Activated B cell treated with CpG ODN at 0.5 μM for 24 hours (primary cell): ENCODE measurements around the gene CTDP1. TPM values are rescaled to one million over a fixed set of nuclear protein-coding genes. Genes with fewer than 3 reads are reported as not detected.

Experiments
- ATAC-seq: fragments of 200-7000 bp; cut with Tn5 transposase; one replicate; pipeline ENCODE4 v1.10.0; 2021; ENCODE audit warnings: low read depth, mild to moderate bottlenecking, moderate library complexity
- CTCF ChIA-PET: fragments of 350-600 bp; sonication (Branson Sonifier 250); formaldehyde crosslinking; loops from one replicate; lab custom pipeline; 2021; ENCODE audit warnings: antibody characterized with exemption; lab: Charles Lee
- POLR2A ChIA-PET: fragments of 350-600 bp; sonication (Branson Sonifier 250); formaldehyde crosslinking; loops from one replicate; lab custom pipeline; 2021; ENCODE audit warnings: antibody characterized with exemption; lab: Charles Lee
- DNase-seq: peaks from one replicate; pipeline ENCODE4 v3.0.0; 2022
- H3K27ac Mint-ChIP-seq: one replicate; pipeline ENCODE4 v1.8.0; 2020; ENCODE audit warnings: mixed read lengths
- H3K27me3 Mint-ChIP-seq: one replicate; pipeline ENCODE4 v1.8.0; 2021; ENCODE audit warnings: mixed read lengths
- H3K36me3 Mint-ChIP-seq: one replicate; pipeline ENCODE4 v1.8.0; 2021; ENCODE audit warnings: low read depth, mixed read lengths
- H3K4me1 Mint-ChIP-seq: one replicate; pipeline ENCODE4 v1.8.0; 2021; ENCODE audit warnings: mixed read lengths
- H3K4me3 Mint-ChIP-seq: one replicate; pipeline ENCODE4 v1.8.0; 2020; ENCODE audit warnings: mild to moderate bottlenecking, mixed read lengths
- H3K9me3 Mint-ChIP-seq: one replicate; pipeline ENCODE4 v1.8.0; 2020; ENCODE audit warnings: mixed read lengths
- intact Hi-C: fragments of 100-400 bp; cut with micrococcal nuclease; formaldehyde crosslinking; loops from one replicate; pipeline ENCODE4 v1.15.1; 2024
- total RNA-seq: library from RNA; stranded (reverse); gene quantifications from 2 replicates; pipeline ENCODE4 v1.2.3, GENCODE V29; 2022
- TF ChIP-seq, protein P1 (sequence below): fragments of 200-600 bp; IDR thresholded peaks from one replicate; pipeline ENCODE4 v1.8.0; 2022; ENCODE audit warnings: antibody characterized with exemption, mild to moderate bottlenecking

CTDP1 gene
- total RNA-seq, 1 donor from 2014 or later, result 33.8 TPM

DNA sequence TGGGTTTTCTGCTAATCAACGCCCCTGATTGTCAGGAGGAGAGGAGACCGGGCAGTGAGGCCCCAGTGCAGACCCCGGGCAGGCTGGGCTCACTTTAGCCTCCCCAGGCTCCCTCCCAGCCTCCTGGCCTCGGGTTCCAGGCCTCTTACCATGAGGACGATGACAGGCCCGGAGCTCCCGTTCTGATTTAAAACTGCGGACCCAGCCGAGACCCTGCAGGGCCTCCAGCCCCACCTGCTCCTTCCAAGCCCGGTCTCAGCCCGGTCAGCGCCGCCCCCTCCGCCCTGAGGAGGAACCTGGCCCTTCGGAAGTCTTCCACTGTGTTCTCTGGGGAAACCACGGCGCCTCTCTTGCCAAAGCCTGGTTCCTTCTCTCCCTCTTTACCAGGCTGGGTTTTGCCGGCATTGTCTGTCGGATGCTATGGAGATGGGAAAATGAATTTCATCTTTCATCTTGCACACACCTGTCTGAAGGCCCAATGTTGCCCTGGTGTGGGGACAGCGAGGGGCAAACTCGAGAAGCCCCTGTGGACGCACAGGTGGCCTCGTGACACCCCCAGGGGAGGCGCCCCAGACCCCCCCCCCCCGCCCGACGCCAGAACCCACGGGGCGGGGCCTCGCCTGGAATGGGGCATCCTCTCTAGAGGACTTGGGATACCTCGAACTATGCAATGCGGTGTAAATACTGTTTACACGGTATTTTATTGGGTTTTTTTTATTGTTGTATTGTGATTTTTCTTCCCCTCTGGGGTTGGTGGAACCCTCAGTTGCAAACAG is 37.7 kb upstream of the CTDP1 start:
- no peak for DNase-seq
- TF ChIP-seq, protein P1, sequence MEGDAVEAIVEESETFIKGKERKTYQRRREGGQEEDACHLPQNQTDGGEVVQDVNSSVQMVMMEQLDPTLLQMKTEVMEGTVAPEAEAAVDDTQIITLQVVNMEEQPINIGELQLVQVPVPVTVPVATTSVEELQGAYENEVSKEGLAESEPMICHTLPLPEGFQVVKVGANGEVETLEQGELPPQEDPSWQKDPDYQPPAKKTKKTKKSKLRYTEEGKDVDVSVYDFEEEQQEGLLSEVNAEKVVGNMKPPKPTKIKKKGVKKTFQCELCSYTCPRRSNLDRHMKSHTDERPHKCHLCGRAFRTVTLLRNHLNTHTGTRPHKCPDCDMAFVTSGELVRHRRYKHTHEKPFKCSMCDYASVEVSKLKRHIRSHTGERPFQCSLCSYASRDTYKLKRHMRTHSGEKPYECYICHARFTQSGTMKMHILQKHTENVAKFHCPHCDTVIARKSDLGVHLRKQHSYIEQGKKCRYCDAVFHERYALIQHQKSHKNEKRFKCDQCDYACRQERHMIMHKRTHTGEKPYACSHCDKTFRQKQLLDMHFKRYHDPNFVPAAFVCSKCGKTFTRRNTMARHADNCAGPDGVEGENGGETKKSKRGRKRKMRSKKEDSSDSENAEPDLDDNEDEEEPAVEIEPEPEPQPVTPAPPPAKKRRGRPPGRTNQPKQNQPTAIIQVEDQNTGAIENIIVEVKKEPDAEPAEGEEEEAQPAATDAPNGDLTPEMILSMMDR, result no peak
- no peaks in the 10 kb centered on the region for H3K9me3 Mint-ChIP-seq
- ATAC-seq, result no peak
- CTCF ChIA-PET, result interaction anchor here (2.0 to 4.6 kb wide), 4 partner anchors 16 to 267 kb away, joined by 9 to 86 read pairs (median 10); no protein-coding TSS in a partner anchor
- no peak overlapping the region for H3K4me3 Mint-ChIP-seq
- POLR2A ChIA-PET, result interaction anchor here (1.6 kb wide), 1 partner anchor 263 kb away, joined by 7 read pairs; no protein-coding TSS in a partner anchor
- no peaks in the 10 kb centered on the region for H3K27me3 Mint-ChIP-seq
- H3K36me3 Mint-ChIP-seq, result no peaks in the 10 kb centered on the region
- no peak overlapping the region for H3K27ac Mint-ChIP-seq
- peaks cover 24% of the 10 kb centered on the region for H3K4me1 Mint-ChIP-seq
- intact Hi-C loops, result loop anchor here (5.0 to 10.0 kb wide), 2 partner anchors 175 to 657 kb away; no protein-coding TSS in a partner anchor

DNA sequence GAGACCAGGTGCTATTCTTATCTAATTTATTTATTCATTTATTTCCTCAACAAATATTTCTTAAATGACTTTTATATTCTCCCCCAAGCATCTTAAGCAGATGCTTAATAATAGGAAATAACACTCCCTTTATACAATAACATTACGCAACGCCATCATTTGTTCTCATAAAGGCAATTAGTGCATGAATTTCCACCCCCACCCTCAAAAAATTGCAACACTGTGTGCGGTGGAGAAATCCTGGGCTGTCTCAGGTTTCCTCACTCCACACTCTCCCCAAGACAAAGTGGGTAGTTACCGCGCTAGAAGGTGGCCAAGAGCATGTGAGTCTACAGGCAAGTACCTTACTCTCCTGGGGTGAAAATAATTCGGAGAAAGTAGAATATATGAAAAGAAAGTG is 37.0 kb upstream of the CTDP1 start:
- TF ChIP-seq, protein P1, result no peak
- Mint-ChIP-seq H3K27ac (peak overlapping the region; percentile 76), H3K36me3 (no peaks in the 10 kb centered on the region), H3K9me3 (no peaks in the 10 kb centered on the region), H3K4me1 (peaks cover 24% of the 10 kb centered on the region), H3K27me3 (no peaks in the 10 kb centered on the region), H3K4me3 (no peak overlapping the region)
- ChIA-PET POLR2A (interaction anchor here (0.6 to 1.6 kb wide), 4 partner anchors 119 to 264 kb away, joined by 3 to 7 read pairs (median 3); no protein-coding TSS in a partner anchor), CTCF (interaction anchor here (0.8 to 4.6 kb wide), 6 partner anchors 17 to 267 kb away, joined by 3 to 86 read pairs (median 10); no protein-coding TSS in a partner anchor)
- DNase-seq (no peak), ATAC-seq (no peak)
- intact Hi-C loops, result loop anchor here (5.0 to 10.0 kb wide), 2 partner anchors 175 to 658 kb away; no protein-coding TSS in a partner anchor

DNA sequence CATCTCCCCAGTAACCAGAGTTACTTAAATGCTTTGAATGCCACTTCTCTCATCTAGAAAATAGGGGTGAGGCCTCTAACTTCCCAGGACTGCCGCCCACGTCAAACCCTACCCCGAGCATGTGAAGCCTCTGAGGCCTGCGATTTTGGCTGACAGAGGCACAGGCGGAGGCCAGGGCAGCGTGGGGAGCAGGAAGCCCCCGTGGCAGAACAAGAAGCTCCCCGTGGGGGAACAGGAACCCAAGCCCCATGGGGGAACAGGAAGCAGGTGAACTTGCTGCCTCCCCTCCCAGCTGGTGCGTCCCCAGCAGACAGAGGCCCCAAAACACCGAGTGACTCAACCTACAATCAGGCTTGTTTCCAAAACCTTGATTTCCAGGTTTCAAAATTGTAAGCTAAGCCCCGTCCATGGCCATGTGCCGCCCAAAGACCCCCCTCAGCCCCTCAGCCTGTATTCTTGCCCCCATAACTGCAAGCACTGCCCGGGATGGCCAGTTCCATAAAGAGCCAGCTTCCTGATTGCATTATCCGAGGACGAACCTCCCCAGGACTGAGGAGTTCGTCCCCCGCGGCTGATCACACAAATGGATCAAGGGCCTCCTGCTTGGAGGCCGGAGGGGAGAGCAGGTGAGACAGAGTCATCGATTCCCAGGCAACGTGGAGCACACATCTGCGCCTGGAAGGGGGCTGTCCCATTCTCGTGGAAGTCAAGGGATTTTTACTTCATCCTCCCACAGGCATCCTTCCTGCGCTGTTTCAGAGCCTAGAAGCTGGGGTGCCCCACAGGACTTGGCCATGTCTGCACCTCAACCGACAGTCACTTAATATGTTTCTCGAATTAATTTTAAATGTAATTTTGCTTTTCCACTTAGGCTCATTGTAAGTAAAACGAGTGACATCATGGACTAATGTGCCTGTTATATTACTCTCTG is 36.3 kb upstream of the CTDP1 start:
- no peaks in the 10 kb centered on the region for H3K9me3 Mint-ChIP-seq
- H3K4me1 Mint-ChIP-seq, result peaks cover 24% of the 10 kb centered on the region
- DNase-seq (peak; percentile 35), ATAC-seq (peak; percentile 62)
- H3K27ac Mint-ChIP-seq, result peak overlapping the region; percentile 76
- intact Hi-C loops, result loop anchor here (5.0 to 10.0 kb wide), 2 partner anchors 176 to 659 kb away; no protein-coding TSS in a partner anchor
- TF ChIP-seq, protein P1, result no peak
- CTCF ChIA-PET, result interaction anchor here (0.8 to 4.6 kb wide), 6 partner anchors 18 to 268 kb away, joined by 3 to 86 read pairs (median 10); no protein-coding TSS in a partner anchor
- no peaks in the 10 kb centered on the region for H3K36me3 Mint-ChIP-seq
- POLR2A ChIA-PET, result interaction anchor here (0.6 to 1.6 kb wide), 6 partner anchors 19 to 266 kb away, joined by 3 to 7 read pairs (median 3); no protein-coding TSS in a partner anchor
- no peaks in the 10 kb centered on the region for H3K27me3 Mint-ChIP-seq
- peak overlapping the region; percentile 32 for H3K4me3 Mint-ChIP-seq

DNA sequence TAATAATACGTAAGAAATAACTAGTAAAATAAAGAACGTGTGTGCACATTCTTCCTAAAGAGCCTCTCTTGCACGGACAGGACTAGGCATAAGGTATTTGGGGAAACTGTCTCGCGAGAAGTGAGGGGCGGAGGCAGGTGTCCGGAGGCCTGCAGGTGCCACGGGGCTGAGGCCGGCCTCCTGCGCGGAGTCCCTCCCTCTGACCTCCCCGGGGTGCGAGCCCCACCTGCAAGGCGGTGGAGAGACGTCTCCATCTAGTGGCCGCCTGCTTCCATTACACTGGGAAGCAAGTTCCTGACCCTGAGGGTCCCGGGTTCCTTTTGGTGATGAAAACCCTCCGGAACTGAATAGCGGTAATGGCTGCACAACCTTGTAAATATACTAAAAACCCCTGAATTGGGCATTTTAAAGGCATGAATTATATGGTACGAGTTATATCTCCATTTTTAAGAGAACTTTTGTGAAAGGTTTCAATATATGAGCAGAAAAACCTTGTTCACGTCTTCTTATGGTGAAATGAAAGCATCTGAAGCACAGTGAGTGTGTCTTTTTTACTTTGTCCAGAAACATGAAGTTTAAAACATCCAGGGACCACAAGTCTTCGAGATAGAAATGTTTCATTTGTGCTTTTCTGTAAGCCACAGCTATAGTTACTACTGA is 35.5 kb upstream of the CTDP1 start:
- Mint-ChIP-seq H3K27me3 (no peaks in the 10 kb centered on the region), H3K27ac (no peak overlapping the region), H3K4me3 (no peak overlapping the region), H3K36me3 (no peaks in the 10 kb centered on the region), H3K9me3 (no peaks in the 10 kb centered on the region), H3K4me1 (peaks cover 24% of the 10 kb centered on the region)
- intact Hi-C loops, result loop anchor here (1.0 to 10.0 kb wide), 6 partner anchors 35 to 659 kb away; partner anchors contain the start of gene CTDP1
- ChIA-PET CTCF (interaction anchor here (0.6 to 4.6 kb wide), 7 partner anchors 19 to 269 kb away, joined by 3 to 86 read pairs (median 9); no protein-coding TSS in a partner anchor), POLR2A (no interaction called here)
- DNase-seq, result peak; percentile 68
- peak; percentile 93 for ATAC-seq
- TF ChIP-seq, protein P1, result peak; percentile 97
